GM13976 (cell line): ENCODE data around the gene RPS17.

Experiments used
- DNase-seq: peaks from one replicate; pipeline ENCODE4 v3.0.0; 2012; ENCODE audit warnings: low spot score
- CTCF ChIP-seq: IDR thresholded peaks from 2 replicates; pipeline ENCODE4 v1.5.1; 2012; ENCODE audit warnings: borderline replicate concordance, mild to moderate bottlenecking; ENCODE audit not compliant: insufficient read depth; ENCODE audit errors: extremely low read depth, missing control alignments, control extremely low read depth
- in situ Hi-C: fragments of 300-500 bp; cut with MboI; formaldehyde crosslinking; loops from one replicate; pipeline ENCODE4 v1.12.0; 2022; ENCODE audit warnings: low sequenced_read_pairs, mixed read lengths, inconsistent platforms; ENCODE audit not compliant: unreplicated experiment

The RPS17 gene

GRCh38 chr15:82543160-82543559 is 2.9 kb upstream of the RPS17 start:
- in situ Hi-C loops = no loop called here
- TF ChIP-seq CTCF = no peak
- no peak for DNase-seq

GRCh38 chr15:82540984-82541431 is 751 bp upstream of the RPS17 start:
- in situ Hi-C loops = no loop called here
- no peak for TF ChIP-seq CTCF
- DNase-seq = no peak

- in situ Hi-C loops = loop anchor here (10.0 kb wide), 1 partner anchor 465 kb away; no protein-coding TSS in a partner anchor
- no peak for TF ChIP-seq CTCF
- no peak for DNase-seq
Observed at GRCh38 chr15:82539691-82540054, 584 bp downstream of the RPS17 start.

- DNase-seq = no peak
- in situ Hi-C loops = loop anchor here (10.0 kb wide), 1 partner anchor 466 kb away; no protein-coding TSS in a partner anchor
- no peak for TF ChIP-seq CTCF
Observed at GRCh38 chr15:82538961-82539690, 1.1 kb downstream of the RPS17 start.

GRCh38 chr15:82537351-82537908 is 2.8 kb downstream of the RPS17 start:
- no peak for DNase-seq
- in situ Hi-C loops = loop anchor here (10.0 kb wide), 1 partner anchor 467 kb away; no protein-coding TSS in a partner anchor
- no peak for TF ChIP-seq CTCF

- no peak for TF ChIP-seq CTCF
- in situ Hi-C loops = loop anchor here (10.0 kb wide), 1 partner anchor 468 kb away; no protein-coding TSS in a partner anchor
- DNase-seq = no peak
Observed at GRCh38 chr15:82536409-82537350, 3.6 kb downstream of the RPS17 start.
